Keratinocyte (primary cell): Measurements from ENCODE around the gene ZC3H12C.

Source experiments
- EZH2 ChIP-seq: IDR thresholded peaks from one replicate; pipeline ENCODE4 v1.6.1; 2012; ENCODE audit warnings: inconsistent platforms, mild to moderate bottlenecking, low read length, moderate library complexity
- TF ChIP-seq, protein P1 (sequence below), 3 experiments: IDR thresholded peaks in 1 of 3; conservative IDR thresholded peaks in 1 of 3; optimal IDR thresholded peaks in 1 of 3; 2 replicates in 2 of 3; 3 replicates in 1 of 3; pipeline versions ENCODE3 to v1.5.1; 2011; ENCODE audit warnings: low read length in 3 of 3, mild to moderate bottlenecking in 3 of 3, moderate library complexity in 2 of 3, control low read depth in 1 of 3, inconsistent platforms in 1 of 3; ENCODE audit not compliant: insufficient read depth in 2 of 3; ENCODE audit errors: extremely low read depth in 1 of 3

- TF ChIP-seq, protein P1, sequence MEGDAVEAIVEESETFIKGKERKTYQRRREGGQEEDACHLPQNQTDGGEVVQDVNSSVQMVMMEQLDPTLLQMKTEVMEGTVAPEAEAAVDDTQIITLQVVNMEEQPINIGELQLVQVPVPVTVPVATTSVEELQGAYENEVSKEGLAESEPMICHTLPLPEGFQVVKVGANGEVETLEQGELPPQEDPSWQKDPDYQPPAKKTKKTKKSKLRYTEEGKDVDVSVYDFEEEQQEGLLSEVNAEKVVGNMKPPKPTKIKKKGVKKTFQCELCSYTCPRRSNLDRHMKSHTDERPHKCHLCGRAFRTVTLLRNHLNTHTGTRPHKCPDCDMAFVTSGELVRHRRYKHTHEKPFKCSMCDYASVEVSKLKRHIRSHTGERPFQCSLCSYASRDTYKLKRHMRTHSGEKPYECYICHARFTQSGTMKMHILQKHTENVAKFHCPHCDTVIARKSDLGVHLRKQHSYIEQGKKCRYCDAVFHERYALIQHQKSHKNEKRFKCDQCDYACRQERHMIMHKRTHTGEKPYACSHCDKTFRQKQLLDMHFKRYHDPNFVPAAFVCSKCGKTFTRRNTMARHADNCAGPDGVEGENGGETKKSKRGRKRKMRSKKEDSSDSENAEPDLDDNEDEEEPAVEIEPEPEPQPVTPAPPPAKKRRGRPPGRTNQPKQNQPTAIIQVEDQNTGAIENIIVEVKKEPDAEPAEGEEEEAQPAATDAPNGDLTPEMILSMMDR (optimal IDR thresholded peaks at IDR 0.05 in 1 of 3, IDR thresholded peaks at IDR 0.05 in 1 of 3, conservative IDR thresholded peaks at IDR 0.05 in 1 of 3; ENCODE audit: extremely low read depth in 1 of 3, insufficient read depth in 2 of 3, low read length in 3 of 3): no peak
- no peak for TF ChIP-seq EZH2
Measured at GRCh38 chr11:110177086-110177456, 83.9 kb downstream of the ZC3H12C start.
